KMS-11 (cell line): Measurements from ENCODE around the gene PRRX1.

Experiments
- H2AFZ ChIP-seq: fragments of 200-600 bp; sonication (generic); 2 replicates; pipeline ENCODE4 v1.6.1; 2016; ENCODE audit warnings: antibody characterized with exemption, mixed run types, low read depth
- H3K27ac ChIP-seq: fragments of 200-600 bp; sonication (generic); 2 replicates; pipeline ENCODE4 v1.6.1; 2016; ENCODE audit warnings: mild to moderate bottlenecking, mixed run types
- H3K27me3 ChIP-seq: fragments of 200-600 bp; sonication (generic); 2 replicates; pipeline ENCODE4 v1.6.1; 2017; ENCODE audit warnings: mild to moderate bottlenecking, low read depth, mixed run types, moderate library complexity; ENCODE audit not compliant: insufficient read depth
- H3K36me3 ChIP-seq: fragments of 200-600 bp; sonication (generic); 2 replicates; pipeline ENCODE4 v1.6.1; 2017; ENCODE audit warnings: mild to moderate bottlenecking, mixed run types; ENCODE audit not compliant: insufficient read depth
- H3K4me1 ChIP-seq: fragments of 200-600 bp; sonication (generic); 2 replicates; pipeline ENCODE4 v1.6.1; 2016; ENCODE audit warnings: mild to moderate bottlenecking, low read depth, mixed run types; ENCODE audit not compliant: poor library complexity, severe bottlenecking
- H3K4me2 ChIP-seq: fragments of 200-600 bp; sonication (generic); 2 replicates; pipeline ENCODE4 v1.7.0; 2016; ENCODE audit warnings: mild to moderate bottlenecking, mixed run types
- H3K4me3 ChIP-seq: fragments of 200-600 bp; sonication (generic); IDR thresholded peaks from 2 replicates; pipeline ENCODE4 v1.6.1; 2017; ENCODE audit warnings: low read depth, low read length, mixed read lengths; ENCODE audit not compliant: insufficient read depth
- H3K79me2 ChIP-seq: fragments of 200-600 bp; sonication (generic); 2 replicates; pipeline ENCODE4 v1.6.1; 2016; ENCODE audit warnings: low read depth, mixed run types; ENCODE audit not compliant: insufficient read depth
- H3K9ac ChIP-seq: fragments of 200-600 bp; sonication (generic); 2 replicates; pipeline ENCODE4 v1.6.1; 2016; ENCODE audit warnings: mild to moderate bottlenecking, mixed run types
- H4K20me1 ChIP-seq: fragments of 200-600 bp; sonication (generic); 2 replicates; pipeline ENCODE4 v1.6.1; 2016; ENCODE audit warnings: mild to moderate bottlenecking, mixed run types; ENCODE audit not compliant: insufficient read depth
- CTCF ChIP-seq: fragments of 200-600 bp; sonication (generic); conservative IDR thresholded peaks from 2 replicates; pipeline ENCODE4 v1.6.1; 2017; ENCODE audit warnings: low read depth, mild to moderate bottlenecking, antibody characterized with exemption, low read length, moderate library complexity, mixed read lengths

The PRRX1 gene

GRCh38 chr1:170634824-170635410 lies 29.0 kb upstream of the PRRX1 start:
- H4K20me1 ChIP-seq, result no peaks in the 10 kb centered on the region
- H3K4me2 ChIP-seq, result no peak overlapping the region
- no peak overlapping the region for H3K4me3 ChIP-seq
- H3K27ac ChIP-seq, result no peak overlapping the region
- no peak overlapping the region for H2AFZ ChIP-seq
- H3K9ac ChIP-seq, result no peak overlapping the region
- no peaks in the 10 kb centered on the region for H3K27me3 ChIP-seq
- TF ChIP-seq CTCF, result no peak
- H3K36me3 ChIP-seq, result no peaks in the 10 kb centered on the region
- peaks cover 4% of the 10 kb centered on the region for H3K4me1 ChIP-seq
- H3K79me2 ChIP-seq, result no peaks in the 10 kb centered on the region

- TF ChIP-seq CTCF, result no peak
These were observed 23.4 kb upstream of the PRRX1 start for GRCh38 chr1:170640581-170640980.

GRCh38 chr1:170657275-170657853 lies 6.6 kb upstream of the PRRX1 start:
- Histone ChIP-seq H4K20me1 (no peaks in the 10 kb centered on the region), H3K9ac (no peak overlapping the region), H3K79me2 (no peaks in the 10 kb centered on the region), H3K4me3 (no peak overlapping the region), H3K36me3 (no peaks in the 10 kb centered on the region), H2AFZ (peak overlapping the region; percentile 15; the same call in 1 of the 2 replicates), H3K27me3 (no peaks in the 10 kb centered on the region), H3K27ac (peak overlapping the region; percentile 21; the same call in 1 of the 2 replicates), H3K4me1 (peaks cover 26% of the 10 kb centered on the region), H3K4me2 (peak overlapping the region; percentile 49)
- no peak for TF ChIP-seq CTCF

More at GRCh38 chr1:170640581-170640980, 23.4 kb upstream of the PRRX1 start:
- Histone ChIP-seq H2AFZ (no peak overlapping the region), H3K4me2 (peak overlapping the region; percentile 29), H3K9ac (no peak overlapping the region), H3K79me2 (no peaks in the 10 kb centered on the region), H3K27me3 (no peaks in the 10 kb centered on the region), H3K4me1 (peaks cover 30% of the 10 kb centered on the region), H3K4me3 (no peak overlapping the region), H4K20me1 (no peaks in the 10 kb centered on the region), H3K36me3 (no peaks in the 10 kb centered on the region), H3K27ac (peak overlapping the region; percentile 6; the same call in 1 of the 2 replicates)

GRCh38 chr1:170659399-170660035 lies 4.4 kb upstream of the PRRX1 start:
- no peaks in the 10 kb centered on the region for H3K36me3 ChIP-seq
- no peak overlapping the region for H3K4me3 ChIP-seq
- H3K79me2 ChIP-seq, result no peaks in the 10 kb centered on the region
- H3K4me1 ChIP-seq, result peaks cover 26% of the 10 kb centered on the region
- no peak overlapping the region for H3K9ac ChIP-seq
- no peaks in the 10 kb centered on the region for H4K20me1 ChIP-seq
- no peak for TF ChIP-seq CTCF
- no peaks in the 10 kb centered on the region for H3K27me3 ChIP-seq
- H3K27ac ChIP-seq, result no peak overlapping the region
- H2AFZ ChIP-seq, result no peak overlapping the region
- no peak overlapping the region for H3K4me2 ChIP-seq
